HL-60 (cell line): ENCODE measurements around the gene TMEM184B.
A peak's percentile ranks its signal among the peaks of the same experiment; 100 is the strongest.

Source experiments
- DNase-seq, 2 experiments: peaks; one replicate each; pipeline ENCODE4 v3.0.0-alpha.2; 2010 to 2020; ENCODE audit warnings: low read depth in 1 of 2, low spot score in 1 of 2
- H3K27ac ChIP-seq: fragments of 250-450 bp; sonication (Bioruptor Pico); replicated peaks from 2 replicates; pipeline ENCODE4 v1.5.1; 2020; ENCODE audit warnings: mild to moderate bottlenecking, moderate library complexity
- H3K27me3 ChIP-seq: fragments of 250-450 bp; sonication (Bioruptor Pico); 2 replicates; pipeline ENCODE4 v1.5.1; 2021; ENCODE audit warnings: mild to moderate bottlenecking, moderate library complexity; ENCODE audit not compliant: insufficient read depth, poor library complexity, severe bottlenecking
- H3K4me3 ChIP-seq: replicated peaks from 2 replicates; pipeline ENCODE4 v1.5.1; 2011; ENCODE audit warnings: mild to moderate bottlenecking, control low read depth, low read length; ENCODE audit not compliant: insufficient read depth
- GABPA ChIP-seq: IDR thresholded peaks from 2 replicates; pipeline ENCODE4 v1.6.1; 2012; ENCODE audit warnings: low read depth
- POLR2AphosphoS5 ChIP-seq: IDR thresholded peaks from 2 replicates; pipeline ENCODE4 v1.6.1; 2012; ENCODE audit warnings: low read depth
- SPI1 ChIP-seq: IDR thresholded peaks from 2 replicates; pipeline ENCODE4 v1.6.1; 2012; ENCODE audit warnings: low read depth, mild to moderate bottlenecking, borderline replicate concordance
- TF ChIP-seq, protein P1 (sequence below): IDR thresholded peaks from 2 replicates; pipeline ENCODE4 v1.6.1; 2012; ENCODE audit warnings: low read depth; ENCODE audit not compliant: insufficient replicate concordance
- TF ChIP-seq, protein P2 (sequence below): IDR thresholded peaks from one replicate; pipeline ENCODE4 v1.5.1; 2011; ENCODE audit warnings: low read length, control low read depth, inconsistent platforms; ENCODE audit not compliant: insufficient read depth

TMEM184B gene

DNA sequence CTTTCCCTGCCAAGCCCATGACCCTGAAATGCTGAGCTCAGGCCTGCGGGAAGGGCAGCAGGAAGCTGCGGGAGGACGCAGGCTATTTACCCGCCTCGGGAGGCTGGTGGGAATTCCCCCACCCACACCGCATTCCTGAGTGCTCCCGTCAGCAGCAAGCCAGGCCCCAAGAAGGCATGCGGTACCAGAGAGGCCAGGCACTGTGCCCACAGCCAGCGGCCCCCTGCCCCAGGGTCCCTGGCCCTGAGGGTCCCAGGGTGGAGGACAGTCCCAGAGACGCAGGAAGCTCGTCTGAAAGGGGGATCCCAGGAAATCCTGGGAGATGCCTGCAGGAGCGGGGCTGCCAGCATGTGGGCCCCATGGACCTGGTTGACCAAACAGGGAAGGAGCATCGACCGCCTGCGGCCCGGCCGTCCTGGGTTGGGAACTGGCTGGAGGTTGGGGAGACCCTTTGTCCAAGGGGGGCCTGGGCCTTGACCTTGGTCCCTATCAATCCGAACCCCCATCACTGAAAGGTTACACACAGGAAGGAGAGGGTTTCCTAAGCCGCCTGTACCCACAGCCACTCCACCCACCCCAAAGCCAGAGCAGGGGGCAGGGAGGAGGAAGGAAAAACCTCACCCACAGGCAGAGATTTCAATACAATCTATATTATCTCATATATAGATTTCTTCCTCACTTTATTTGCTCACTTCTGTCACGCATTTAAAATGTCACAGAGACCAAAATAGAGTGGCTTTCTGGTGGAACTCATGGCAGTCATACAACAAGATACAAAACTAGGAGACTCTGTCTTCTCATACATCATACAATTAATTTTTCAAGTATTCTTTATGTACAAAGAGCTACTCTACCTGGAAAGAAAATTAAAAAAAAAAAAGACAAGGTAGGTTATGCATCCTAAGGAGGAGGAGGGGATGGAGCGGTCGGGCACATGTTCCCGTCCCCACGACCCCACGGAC, 53.9 kb downstream of the TMEM184B start:
- TF ChIP-seq, protein P1, sequence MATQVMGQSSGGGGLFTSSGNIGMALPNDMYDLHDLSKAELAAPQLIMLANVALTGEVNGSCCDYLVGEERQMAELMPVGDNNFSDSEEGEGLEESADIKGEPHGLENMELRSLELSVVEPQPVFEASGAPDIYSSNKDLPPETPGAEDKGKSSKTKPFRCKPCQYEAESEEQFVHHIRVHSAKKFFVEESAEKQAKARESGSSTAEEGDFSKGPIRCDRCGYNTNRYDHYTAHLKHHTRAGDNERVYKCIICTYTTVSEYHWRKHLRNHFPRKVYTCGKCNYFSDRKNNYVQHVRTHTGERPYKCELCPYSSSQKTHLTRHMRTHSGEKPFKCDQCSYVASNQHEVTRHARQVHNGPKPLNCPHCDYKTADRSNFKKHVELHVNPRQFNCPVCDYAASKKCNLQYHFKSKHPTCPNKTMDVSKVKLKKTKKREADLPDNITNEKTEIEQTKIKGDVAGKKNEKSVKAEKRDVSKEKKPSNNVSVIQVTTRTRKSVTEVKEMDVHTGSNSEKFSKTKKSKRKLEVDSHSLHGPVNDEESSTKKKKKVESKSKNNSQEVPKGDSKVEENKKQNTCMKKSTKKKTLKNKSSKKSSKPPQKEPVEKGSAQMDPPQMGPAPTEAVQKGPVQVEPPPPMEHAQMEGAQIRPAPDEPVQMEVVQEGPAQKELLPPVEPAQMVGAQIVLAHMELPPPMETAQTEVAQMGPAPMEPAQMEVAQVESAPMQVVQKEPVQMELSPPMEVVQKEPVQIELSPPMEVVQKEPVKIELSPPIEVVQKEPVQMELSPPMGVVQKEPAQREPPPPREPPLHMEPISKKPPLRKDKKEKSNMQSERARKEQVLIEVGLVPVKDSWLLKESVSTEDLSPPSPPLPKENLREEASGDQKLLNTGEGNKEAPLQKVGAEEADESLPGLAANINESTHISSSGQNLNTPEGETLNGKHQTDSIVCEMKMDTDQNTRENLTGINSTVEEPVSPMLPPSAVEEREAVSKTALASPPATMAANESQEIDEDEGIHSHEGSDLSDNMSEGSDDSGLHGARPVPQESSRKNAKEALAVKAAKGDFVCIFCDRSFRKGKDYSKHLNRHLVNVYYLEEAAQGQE = no peak
- no peak for TF ChIP-seq SPI1
- no peak overlapping the region for H3K27ac ChIP-seq
- no peak for DNase-seq

DNA sequence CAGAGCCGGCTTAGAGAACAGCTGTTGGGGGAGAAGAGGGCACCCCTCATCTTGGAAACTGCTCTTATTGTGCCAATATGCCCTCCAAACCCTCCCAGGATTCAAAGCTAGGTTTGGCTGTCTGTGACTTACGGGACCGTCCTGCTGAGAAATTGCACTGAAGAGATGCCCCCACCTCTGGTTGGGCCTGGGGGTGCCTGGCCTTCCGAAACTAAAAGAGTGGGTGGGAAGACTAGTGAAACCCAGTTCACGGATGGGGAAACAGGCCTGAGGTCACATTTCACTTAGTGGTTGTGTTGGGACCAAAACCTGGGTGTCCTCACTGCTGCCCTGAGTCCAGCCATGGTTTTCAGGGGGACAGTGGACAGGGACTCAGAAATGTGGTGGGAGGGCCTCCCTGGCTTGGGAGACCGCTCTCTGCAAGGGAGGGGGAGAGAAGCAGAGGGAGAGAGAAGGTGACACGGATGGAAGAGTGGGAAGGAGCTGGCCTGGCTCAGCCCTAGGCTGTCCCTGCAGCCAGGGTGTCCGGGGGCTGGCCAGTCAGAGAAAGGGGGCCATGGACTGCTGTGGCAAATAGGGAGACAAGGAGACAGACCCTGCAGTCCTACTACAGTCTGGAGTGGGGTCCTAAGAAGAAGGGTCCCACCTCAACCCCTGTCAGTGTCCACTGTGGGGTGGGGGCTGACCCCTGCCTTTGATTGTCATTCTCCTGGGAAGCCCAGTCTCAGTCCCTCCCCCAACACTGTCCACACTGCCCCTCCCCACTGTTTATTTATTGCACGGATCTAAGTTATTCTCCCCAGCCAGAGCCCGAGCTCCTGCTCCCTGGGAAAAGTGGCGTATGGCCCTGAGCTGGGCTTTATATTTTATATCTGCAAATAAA, 57.4 kb downstream of the TMEM184B start:
- TF ChIP-seq POLR2AphosphoS5 = no peak
- TF ChIP-seq, protein P2, sequence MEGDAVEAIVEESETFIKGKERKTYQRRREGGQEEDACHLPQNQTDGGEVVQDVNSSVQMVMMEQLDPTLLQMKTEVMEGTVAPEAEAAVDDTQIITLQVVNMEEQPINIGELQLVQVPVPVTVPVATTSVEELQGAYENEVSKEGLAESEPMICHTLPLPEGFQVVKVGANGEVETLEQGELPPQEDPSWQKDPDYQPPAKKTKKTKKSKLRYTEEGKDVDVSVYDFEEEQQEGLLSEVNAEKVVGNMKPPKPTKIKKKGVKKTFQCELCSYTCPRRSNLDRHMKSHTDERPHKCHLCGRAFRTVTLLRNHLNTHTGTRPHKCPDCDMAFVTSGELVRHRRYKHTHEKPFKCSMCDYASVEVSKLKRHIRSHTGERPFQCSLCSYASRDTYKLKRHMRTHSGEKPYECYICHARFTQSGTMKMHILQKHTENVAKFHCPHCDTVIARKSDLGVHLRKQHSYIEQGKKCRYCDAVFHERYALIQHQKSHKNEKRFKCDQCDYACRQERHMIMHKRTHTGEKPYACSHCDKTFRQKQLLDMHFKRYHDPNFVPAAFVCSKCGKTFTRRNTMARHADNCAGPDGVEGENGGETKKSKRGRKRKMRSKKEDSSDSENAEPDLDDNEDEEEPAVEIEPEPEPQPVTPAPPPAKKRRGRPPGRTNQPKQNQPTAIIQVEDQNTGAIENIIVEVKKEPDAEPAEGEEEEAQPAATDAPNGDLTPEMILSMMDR = no peak
- TF ChIP-seq, protein P1 = no peak
- no peak for TF ChIP-seq GABPA
- no peak for TF ChIP-seq SPI1
- Histone ChIP-seq H3K4me3 (no peak overlapping the region), H3K27me3 (no peaks in the 10 kb centered on the region), H3K27ac (no peak overlapping the region)
- DNase-seq = no peak

More for the DNA sequence above, 53.9 kb downstream of the TMEM184B start:
- Histone ChIP-seq H3K4me3 (no peak overlapping the region), H3K27me3 (no peaks in the 10 kb centered on the region)

DNA sequence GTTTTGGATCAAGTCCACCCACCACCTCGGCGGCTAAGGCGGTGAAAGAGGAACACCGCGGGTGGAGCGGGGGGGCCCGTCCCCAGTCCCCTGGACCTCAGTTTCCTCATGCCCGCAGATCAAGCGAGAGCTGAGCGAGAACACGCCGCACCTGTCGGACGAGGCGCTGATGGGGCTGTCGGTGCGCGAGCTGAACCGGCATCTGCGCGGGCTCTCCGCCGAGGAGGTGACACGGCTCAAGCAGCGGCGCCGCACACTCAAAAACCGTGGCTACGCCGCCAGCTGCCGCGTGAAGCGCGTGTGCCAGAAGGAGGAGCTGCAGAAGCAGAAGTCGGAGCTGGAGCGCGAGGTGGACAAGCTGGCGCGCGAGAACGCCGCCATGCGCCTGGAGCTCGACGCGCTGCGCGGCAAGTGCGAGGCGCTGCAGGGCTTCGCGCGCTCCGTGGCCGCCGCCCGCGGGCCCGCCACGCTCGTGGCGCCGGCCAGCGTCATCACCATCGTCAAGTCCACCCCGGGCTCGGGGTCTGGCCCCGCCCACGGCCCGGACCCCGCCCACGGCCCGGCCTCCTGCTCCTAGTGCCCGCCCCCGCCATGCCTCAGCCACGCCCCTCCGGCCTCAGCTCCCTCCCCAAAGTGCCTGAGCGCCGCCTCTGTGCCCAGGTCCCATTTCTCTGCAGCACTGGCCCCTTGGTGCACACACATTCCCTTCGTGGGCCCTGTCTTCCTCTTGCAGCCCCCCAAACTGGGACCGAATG, 58.3 kb downstream of the TMEM184B start:
- peak in 1 of 2 experiments; percentile 70 for DNase-seq
- H3K27me3 ChIP-seq = no peaks in the 10 kb centered on the region
- TF ChIP-seq GABPA (no peak), POLR2AphosphoS5 (peak; percentile 42; the same call in 1 of the 2 replicates)
- no peak overlapping the region for H3K4me3 ChIP-seq
- no peak overlapping the region for H3K27ac ChIP-seq

DNA sequence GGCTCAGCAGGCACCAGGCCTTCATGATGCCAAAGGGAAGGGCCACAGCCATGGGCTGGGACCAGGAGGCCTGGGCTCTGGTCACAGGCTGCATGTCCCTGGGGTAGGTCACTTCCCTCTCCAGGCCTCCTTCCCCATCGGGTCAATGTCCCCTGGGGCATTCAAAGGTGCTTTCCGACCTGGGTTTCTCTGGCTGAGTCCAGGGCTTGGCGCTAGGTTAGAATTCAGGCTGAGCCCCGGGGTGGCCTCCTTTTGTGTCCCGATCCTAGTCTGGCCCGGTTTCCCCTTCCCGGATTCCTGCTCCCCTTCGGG, 58.9 kb downstream of the TMEM184B start:
- Histone ChIP-seq H3K4me3 (no peak overlapping the region), H3K27ac (no peak overlapping the region), H3K27me3 (no peaks in the 10 kb centered on the region)
- DNase-seq = no peak
- TF ChIP-seq, protein P2 = no peak
- TF ChIP-seq POLR2AphosphoS5 (no peak), SPI1 (no peak), GABPA (no peak)
- TF ChIP-seq, protein P1 = no peak
